IPS DF 4.7 (cell line): Measurements from ENCODE around the gene SERINC4.
A peak's percentile ranks its signal among the peaks of the same experiment; 100 is the strongest.
"Not testable (repeated sequence)": the region's sequence is repeated elsewhere in the genome, so short reads cannot be mapped to it uniquely, and the experiment has no call there.

Source experiments
- DNase-seq: peaks from one replicate; pipeline ENCODE4 v3.0.0-alpha.2; 2013; ENCODE audit warnings: low spot score; ENCODE audit errors: extremely low read depth

The SERINC4 gene

DNA sequence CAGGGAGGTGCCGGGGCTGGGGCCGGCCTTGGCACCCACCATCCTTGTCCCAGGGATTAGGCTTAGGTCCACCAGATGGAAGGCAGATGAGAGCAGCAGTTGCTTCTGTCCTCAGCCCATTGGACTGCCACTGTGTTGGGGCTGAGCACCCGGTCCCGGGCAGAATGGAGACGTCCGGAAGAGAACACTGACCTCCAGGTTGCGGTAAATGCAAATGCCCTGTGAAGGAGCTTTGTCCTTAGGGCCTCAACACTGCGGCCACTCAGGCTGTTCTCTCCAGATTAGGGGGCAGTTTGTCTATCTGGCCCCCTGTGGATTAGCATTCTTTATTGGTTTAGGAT is at the start of gene SERINC4:
TSS of gene SERINC4 (minus strand) at position 276 of the 341 bp plus-strand sequence. CDS start at position 42, 234 bp downstream.
- no peak for DNase-seq

DNA sequence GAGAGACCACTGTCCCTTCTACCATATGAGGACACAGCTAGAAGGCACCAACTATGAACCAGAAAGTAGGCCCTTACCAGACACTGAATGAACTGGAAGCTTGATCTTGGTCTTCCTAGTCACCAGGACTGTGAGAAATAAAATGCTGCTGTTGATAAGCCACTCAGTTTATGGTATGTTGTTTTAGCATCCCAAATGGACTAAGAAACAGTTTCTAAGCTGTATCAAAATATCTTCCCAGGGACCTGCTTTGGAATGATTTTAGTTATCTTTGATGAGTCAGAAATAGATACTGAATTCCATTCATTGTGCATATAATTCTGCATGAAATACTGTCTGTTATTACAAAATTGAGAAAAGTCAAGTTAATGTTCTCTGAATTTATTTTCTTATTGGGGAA is 45.4 kb upstream of the SERINC4 start:
- no peak for DNase-seq

DNA sequence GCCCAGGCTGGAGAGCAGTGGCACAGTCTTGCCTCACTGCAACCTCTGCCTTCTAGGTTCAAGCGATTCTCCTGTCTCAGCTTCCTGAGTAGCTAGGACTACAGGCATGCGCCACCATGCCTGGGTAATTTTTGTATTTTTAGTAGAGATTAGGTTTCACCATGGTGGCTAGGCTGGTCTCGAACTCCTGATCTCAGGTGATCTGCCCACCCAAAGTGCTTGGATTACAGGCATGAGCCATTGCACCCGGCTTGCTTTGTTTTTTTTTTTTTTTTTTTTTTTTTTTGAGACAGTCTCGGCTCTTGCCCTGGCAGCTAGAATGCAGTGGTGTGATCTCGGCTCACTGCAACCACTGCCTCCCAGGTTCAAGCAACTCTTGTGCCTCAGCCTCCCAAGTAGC is 32.5 kb upstream of the SERINC4 start:
- DNase-seq, result not testable (repeated sequence)

DNA sequence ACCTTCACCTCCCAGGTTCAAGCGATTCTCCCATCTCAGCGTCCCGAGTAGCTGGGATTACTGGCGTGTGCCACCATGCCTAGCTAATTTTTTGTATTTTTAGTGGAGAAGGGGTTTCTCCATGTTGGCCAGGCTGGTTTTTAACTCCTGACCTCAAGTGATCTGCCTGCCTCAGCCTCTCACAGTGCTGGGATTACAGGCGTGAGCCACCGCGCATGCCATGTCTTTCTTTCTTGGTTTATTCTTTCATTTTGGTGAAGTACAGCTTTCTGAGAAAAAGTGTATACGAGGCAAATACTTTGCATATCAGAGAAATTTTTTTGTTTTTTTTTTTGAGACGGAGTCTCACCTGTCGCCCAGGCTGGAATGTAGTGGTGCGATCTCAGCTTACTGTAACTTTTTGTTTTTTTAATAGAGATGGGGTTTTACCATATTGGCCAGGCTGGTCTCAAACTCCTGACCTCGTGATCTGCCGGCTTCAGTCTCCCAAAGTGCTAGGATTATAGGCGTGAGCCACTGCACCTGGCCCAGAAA is 31.6 kb upstream of the SERINC4 start:
- DNase-seq, result not testable (repeated sequence)

- DNase-seq, result not testable (repeated sequence)
These were observed 30.8 kb upstream of the SERINC4 start for GRCh38 chr15:43830691-43831275.

GRCh38 chr15:43829951-43830540 is 30.0 kb upstream of the SERINC4 start:
- DNase-seq, result not testable (repeated sequence)

GRCh38 chr15:43828061-43828657 is 28.1 kb upstream of the SERINC4 start:
- DNase-seq, result no peak

- peak; percentile 38 for DNase-seq
These were observed 26.7 kb upstream of the SERINC4 start, which contains the start of gene WDR76 for GRCh38 chr15:43826508-43827341. TSS of gene WDR76 (plus strand) at chr15:43827002. CDS start at chr15:43827033, 31 bp downstream.

GRCh38 chr15:43826029-43826507 is 26.0 kb upstream of the SERINC4 start:
- no peak for DNase-seq

DNA sequence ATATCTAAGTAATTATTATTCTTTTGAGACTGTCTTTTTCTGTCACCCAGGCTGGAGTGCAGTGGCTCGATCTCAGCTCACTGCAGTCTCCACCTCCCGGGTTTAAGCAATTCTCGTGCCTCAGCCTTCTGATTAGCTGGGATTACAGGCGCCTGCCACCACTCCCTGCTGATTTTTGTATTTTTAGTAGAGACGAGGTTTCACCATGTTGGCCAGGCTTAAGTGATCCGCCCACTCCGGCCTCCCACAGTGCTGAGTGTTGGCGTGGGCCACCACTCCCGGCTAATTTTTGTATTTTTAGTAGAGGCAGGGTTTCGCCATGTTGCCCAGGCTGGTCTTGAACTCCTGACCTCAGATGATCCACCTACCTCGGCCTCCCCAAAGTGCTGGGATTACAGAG is 25.3 kb upstream of the SERINC4 start:
- DNase-seq, result not testable (repeated sequence)

GRCh38 chr15:43824302-43825246 is 24.6 kb upstream of the SERINC4 start, which contains the start of gene MFAP1:
TSS of gene MFAP1 (minus strand) at chr15:43824690. CDS start at chr15:43824569, 121 bp downstream.
- DNase-seq, result peak; percentile 92

- DNase-seq, result no peak
These were observed 21.5 kb upstream of the SERINC4 start for GRCh38 chr15:43821505-43821904.

DNA sequence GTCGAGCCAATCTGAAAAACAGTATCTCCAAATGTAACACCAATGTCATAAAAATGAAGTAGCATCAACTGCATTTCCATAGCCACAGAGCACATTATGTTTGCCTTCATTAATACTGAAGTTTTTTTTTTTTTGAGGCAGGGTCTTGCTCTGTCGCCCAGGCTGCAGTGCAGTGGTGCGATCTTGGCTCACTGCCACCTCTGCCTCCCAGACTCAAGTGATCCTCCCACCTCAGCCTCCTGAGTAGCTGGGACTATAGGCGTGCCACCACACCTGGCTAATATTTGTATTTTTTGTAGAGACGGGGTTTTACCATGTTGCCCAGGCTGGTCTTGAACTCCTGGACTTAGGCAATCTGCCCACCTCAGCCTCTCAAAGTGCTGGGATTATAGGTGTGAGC is 15.0 kb upstream of the SERINC4 start:
- not testable (repeated sequence) for DNase-seq

DNA sequence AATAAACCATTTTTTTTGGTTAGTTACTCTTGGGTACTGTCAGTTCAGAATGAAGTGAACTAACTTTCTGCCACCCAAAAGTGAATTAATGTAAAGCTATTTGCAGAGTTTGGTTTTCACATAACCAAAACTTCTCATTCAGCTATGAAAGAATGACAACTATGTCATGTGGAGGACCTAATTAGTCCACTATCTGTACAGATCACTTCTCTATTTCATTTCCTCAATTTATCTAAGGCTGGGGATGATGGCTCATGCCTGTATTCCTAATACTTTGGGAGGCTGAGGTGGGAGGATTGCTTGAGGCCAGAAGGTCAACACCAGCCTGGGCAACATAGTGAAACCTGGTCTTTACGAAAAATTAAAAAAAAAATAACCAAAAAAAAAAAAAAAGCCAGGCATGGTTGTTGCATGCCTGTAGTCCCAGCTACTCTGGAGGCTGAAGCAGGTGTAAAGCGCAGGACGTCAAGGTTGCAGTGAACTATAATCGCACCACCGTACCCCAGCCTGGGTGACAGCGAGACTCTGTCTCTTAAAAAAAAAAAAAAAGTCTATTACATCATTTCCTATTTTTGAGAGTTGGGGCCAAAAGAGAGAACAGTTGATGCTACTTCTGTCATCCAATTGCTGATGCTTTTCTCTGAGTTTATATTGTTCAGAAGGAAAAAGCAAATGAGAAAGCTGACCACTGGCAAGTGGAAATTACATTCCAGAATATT is 9.1 kb upstream of the SERINC4 start:
- DNase-seq, result no peak

- no peak for DNase-seq
These were observed 8.5 kb upstream of the SERINC4 start for GRCh38 chr15:43808435-43808950.

- DNase-seq, result not testable (repeated sequence)
These were observed 2.7 kb upstream of the SERINC4 start for GRCh38 chr15:43802676-43803075.

GRCh38 chr15:43800286-43801141 is 494 bp upstream of the SERINC4 start, which contains the start of gene HYPK:
TSS of gene HYPK (plus strand) at chr15:43800599. CDS start at chr15:43800623, 24 bp downstream.
- peak; percentile 58 for DNase-seq

DNA sequence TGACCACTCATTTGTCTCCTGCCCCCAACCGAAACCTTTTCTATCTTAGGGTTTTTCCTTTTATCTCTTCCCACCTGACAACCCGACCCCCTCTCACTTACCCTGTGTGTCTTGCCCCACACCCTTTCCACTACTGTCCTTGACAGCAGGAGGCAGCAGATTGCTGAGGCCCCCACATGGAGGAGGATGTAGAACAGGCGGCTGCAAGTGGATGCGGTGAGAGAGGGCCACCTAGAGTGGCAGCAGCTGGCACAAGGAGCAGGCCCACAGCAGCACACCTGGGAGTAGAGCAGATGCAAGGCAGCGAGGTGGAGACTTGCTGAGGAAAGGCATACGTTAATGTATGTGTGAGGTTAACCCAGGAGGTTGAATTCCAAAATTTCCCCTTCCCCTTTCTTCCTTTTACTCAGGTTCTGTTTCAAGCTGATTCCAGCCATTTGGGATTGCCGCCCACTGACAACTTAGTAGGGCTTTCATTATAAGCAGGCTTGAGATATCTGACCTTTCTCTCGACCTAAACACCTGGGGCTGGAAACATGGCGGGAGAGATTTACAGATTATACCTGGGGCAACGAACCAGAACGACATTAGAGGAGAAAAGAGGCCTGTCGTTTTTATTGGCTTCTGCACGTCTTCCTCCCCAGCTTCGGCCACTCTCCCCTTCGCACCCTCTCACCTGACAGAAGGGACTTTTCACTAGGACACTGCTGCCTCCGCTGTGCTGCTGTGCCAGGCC is 643 bp downstream of the SERINC4 start:
- no peak for DNase-seq
